ENCODE data around the gene PPFIBP2.

PPFIBP2 gene

GRCh38 chr11:7501251-7501650 lies 12.5 kb upstream of the PPFIBP2 start:
- H3K9me3 ChIP-seq (ENCODE audit: severe bottlenecking), result no peaks in the 10 kb centered on the region
- H3K27ac ChIP-seq (ENCODE audit: poor library complexity, severe bottlenecking), result no peak overlapping the region
- TF ChIP-seq CTCF (IDR thresholded peaks at IDR 0.05; ENCODE audit: poor library complexity, severe bottlenecking), result no peak
- no peak for ATAC-seq (ENCODE audit: low read depth)
- no peak overlapping the region for H3K4me3 ChIP-seq (ENCODE audit: severe bottlenecking)
- no peak for DNase-seq (ENCODE audit: low spot score)
- no peaks in the 10 kb centered on the region for H3K36me3 ChIP-seq (ENCODE audit: low read depth)
- H3K27me3 ChIP-seq (ENCODE audit: insufficient read depth, poor library complexity, severe bottlenecking), result no peaks in the 10 kb centered on the region
- no peaks in the 10 kb centered on the region for H3K4me1 ChIP-seq (ENCODE audit: insufficient read depth, poor library complexity, severe bottlenecking)

GRCh38 chr11:7501894-7502293 lies 11.9 kb upstream of the PPFIBP2 start:
- TF ChIP-seq CTCF (IDR thresholded peaks at IDR 0.05; ENCODE audit: poor library complexity, severe bottlenecking), result no peak
- Histone ChIP-seq H3K4me3 (ENCODE audit: severe bottlenecking) (no peak overlapping the region), H3K9me3 (ENCODE audit: severe bottlenecking) (no peaks in the 10 kb centered on the region), H3K4me1 (ENCODE audit: insufficient read depth, poor library complexity, severe bottlenecking) (no peaks in the 10 kb centered on the region), H3K36me3 (ENCODE audit: low read depth) (no peaks in the 10 kb centered on the region), H3K27me3 (ENCODE audit: insufficient read depth, poor library complexity, severe bottlenecking) (no peaks in the 10 kb centered on the region), H3K27ac (ENCODE audit: poor library complexity, severe bottlenecking) (no peak overlapping the region)
- ATAC-seq (ENCODE audit: low read depth), result no peak
- no peak for DNase-seq (ENCODE audit: low spot score)

GRCh38 chr11:7506243-7506642 lies 7.6 kb upstream of the PPFIBP2 start:
- no peak for ATAC-seq (ENCODE audit: low read depth)
- no peak overlapping the region for H3K27ac ChIP-seq (ENCODE audit: poor library complexity, severe bottlenecking)
- no peak for DNase-seq (ENCODE audit: low spot score)
- no peaks in the 10 kb centered on the region for H3K36me3 ChIP-seq (ENCODE audit: low read depth)
- H3K9me3 ChIP-seq (ENCODE audit: severe bottlenecking), result no peaks in the 10 kb centered on the region
- TF ChIP-seq CTCF (IDR thresholded peaks at IDR 0.05; ENCODE audit: poor library complexity, severe bottlenecking), result no peak
- H3K27me3 ChIP-seq (ENCODE audit: insufficient read depth, poor library complexity, severe bottlenecking), result no peaks in the 10 kb centered on the region
- H3K4me1 ChIP-seq (ENCODE audit: insufficient read depth, poor library complexity, severe bottlenecking), result no peaks in the 10 kb centered on the region
- H3K4me3 ChIP-seq (ENCODE audit: severe bottlenecking), result no peak overlapping the region

- no peak overlapping the region for H3K4me3 ChIP-seq (ENCODE audit: severe bottlenecking)
- ATAC-seq (ENCODE audit: low read depth) (no peak), DNase-seq (ENCODE audit: low spot score) (no peak)
- no peaks in the 10 kb centered on the region for H3K9me3 ChIP-seq (ENCODE audit: severe bottlenecking)
- TF ChIP-seq CTCF (IDR thresholded peaks at IDR 0.05; ENCODE audit: poor library complexity, severe bottlenecking), result no peak
- no peaks in the 10 kb centered on the region for H3K36me3 ChIP-seq (ENCODE audit: low read depth)
- H3K27me3 ChIP-seq (ENCODE audit: insufficient read depth, poor library complexity, severe bottlenecking), result no peaks in the 10 kb centered on the region
- no peaks in the 10 kb centered on the region for H3K4me1 ChIP-seq (ENCODE audit: insufficient read depth, poor library complexity, severe bottlenecking)
- no peak overlapping the region for H3K27ac ChIP-seq (ENCODE audit: poor library complexity, severe bottlenecking)
These were observed 5.7 kb upstream of the PPFIBP2 start for GRCh38 chr11:7508087-7508486.

DNA sequence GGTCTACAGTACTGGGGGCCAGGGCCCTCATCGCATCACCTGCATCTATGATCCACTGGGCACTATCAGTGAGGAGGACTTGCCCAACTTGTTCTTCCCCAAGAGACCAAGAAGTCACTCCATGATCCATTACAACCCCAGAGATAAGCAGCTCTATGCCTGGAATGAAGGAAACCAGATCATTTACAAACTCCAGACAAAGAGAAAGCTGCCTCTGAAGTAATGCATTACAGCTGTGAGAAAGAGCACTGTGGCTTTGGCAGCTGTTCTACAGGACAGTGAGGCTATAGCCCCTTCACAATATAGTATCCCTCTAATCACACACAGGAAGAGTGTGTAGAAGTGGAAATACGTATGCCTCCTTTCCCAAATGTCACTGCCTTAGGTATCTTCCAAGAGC lies 3.8 kb upstream of the PPFIBP2 start:
- Histone ChIP-seq H3K4me3 (ENCODE audit: severe bottlenecking) (no peak overlapping the region), H3K27me3 (ENCODE audit: insufficient read depth, poor library complexity, severe bottlenecking) (peaks cover 11% of the 10 kb centered on the region), H3K36me3 (ENCODE audit: low read depth) (no peaks in the 10 kb centered on the region), H3K4me1 (ENCODE audit: insufficient read depth, poor library complexity, severe bottlenecking) (no peaks in the 10 kb centered on the region), H3K27ac (ENCODE audit: poor library complexity, severe bottlenecking) (no peak overlapping the region), H3K9me3 (ENCODE audit: severe bottlenecking) (no peaks in the 10 kb centered on the region)
- DNase-seq (ENCODE audit: low spot score) (no peak), ATAC-seq (ENCODE audit: low read depth) (no peak)
- TF ChIP-seq CTCF (IDR thresholded peaks at IDR 0.05; ENCODE audit: poor library complexity, severe bottlenecking), result no peak

Data from RWPE2 (cell line).